Fibroblast of lung (primary cell): ENCODE data around the gene FHIT.

Source experiments
- EZH2 ChIP-seq: IDR thresholded peaks from 2 replicates; pipeline ENCODE4 v1.5.1; 2012; ENCODE audit warnings: low read length, control low read depth, mild to moderate bottlenecking; ENCODE audit errors: missing control alignments
- TF ChIP-seq, protein P1 (sequence below), 2 donors: IDR thresholded peaks in 1 of 2; conservative IDR thresholded peaks in 1 of 2; 1 replicate in 1 of 2; 2 replicates in 1 of 2; pipeline ENCODE4 v1.5.1; 2011 to 2012; ENCODE audit warnings: low read length in 2 of 2, control low read depth in 1 of 2, inconsistent platforms in 1 of 2, low read depth in 1 of 2, mild to moderate bottlenecking in 1 of 2

GRCh38 chr3:61058836-61059235 is 192.4 kb downstream of the FHIT start:
- TF ChIP-seq, protein P1, sequence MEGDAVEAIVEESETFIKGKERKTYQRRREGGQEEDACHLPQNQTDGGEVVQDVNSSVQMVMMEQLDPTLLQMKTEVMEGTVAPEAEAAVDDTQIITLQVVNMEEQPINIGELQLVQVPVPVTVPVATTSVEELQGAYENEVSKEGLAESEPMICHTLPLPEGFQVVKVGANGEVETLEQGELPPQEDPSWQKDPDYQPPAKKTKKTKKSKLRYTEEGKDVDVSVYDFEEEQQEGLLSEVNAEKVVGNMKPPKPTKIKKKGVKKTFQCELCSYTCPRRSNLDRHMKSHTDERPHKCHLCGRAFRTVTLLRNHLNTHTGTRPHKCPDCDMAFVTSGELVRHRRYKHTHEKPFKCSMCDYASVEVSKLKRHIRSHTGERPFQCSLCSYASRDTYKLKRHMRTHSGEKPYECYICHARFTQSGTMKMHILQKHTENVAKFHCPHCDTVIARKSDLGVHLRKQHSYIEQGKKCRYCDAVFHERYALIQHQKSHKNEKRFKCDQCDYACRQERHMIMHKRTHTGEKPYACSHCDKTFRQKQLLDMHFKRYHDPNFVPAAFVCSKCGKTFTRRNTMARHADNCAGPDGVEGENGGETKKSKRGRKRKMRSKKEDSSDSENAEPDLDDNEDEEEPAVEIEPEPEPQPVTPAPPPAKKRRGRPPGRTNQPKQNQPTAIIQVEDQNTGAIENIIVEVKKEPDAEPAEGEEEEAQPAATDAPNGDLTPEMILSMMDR (conservative IDR thresholded peaks at IDR 0.05 in 1 of 2, IDR thresholded peaks at IDR 0.05 in 1 of 2; ENCODE audit: low read depth in 1 of 2, low read length in 2 of 2), result no peak
- TF ChIP-seq EZH2, result no peak
